Measurements from ENCODE around the gene PPARD.
"Not testable (repeated sequence)": the region's sequence is repeated elsewhere in the genome, so short reads cannot be mapped to it uniquely, and the experiment has no call there.

The PPARD gene

GRCh38 chr6:35413911-35414310, 71.6 kb downstream of the PPARD start:
- no peak for DNase-seq

GRCh38 chr6:35415065-35415891, 72.9 kb downstream of the PPARD start:
- DNase-seq = peak; percentile 83

- no peak for DNase-seq
Observed at GRCh38 chr6:35417979-35418661, 75.8 kb downstream of the PPARD start.

- peak; percentile 48 for DNase-seq
Observed at GRCh38 chr6:35419417-35419816, 77.1 kb downstream of the PPARD start.

GRCh38 chr6:35419961-35420360, 77.6 kb downstream of the PPARD start:
- no peak for DNase-seq

- DNase-seq = no peak
Observed at GRCh38 chr6:35425284-35425683, 82.9 kb downstream of the PPARD start.

- DNase-seq = no peak
Observed at GRCh38 chr6:35426074-35426473, 83.7 kb downstream of the PPARD start.

- DNase-seq = no peak
Observed at GRCh38 chr6:35427435-35427834, 85.1 kb downstream of the PPARD start.

GRCh38 chr6:35427851-35428321, 85.5 kb downstream of the PPARD start:
- no peak for DNase-seq

- DNase-seq = no peak
Observed at GRCh38 chr6:35428421-35429149, 86.2 kb downstream of the PPARD start.

- no peak for DNase-seq
Observed at GRCh38 chr6:35429463-35429862, 87.1 kb downstream of the PPARD start.

- no peak for DNase-seq
Observed at GRCh38 chr6:35432291-35432690, 89.9 kb downstream of the PPARD start.

GRCh38 chr6:35432702-35433101, 90.3 kb downstream of the PPARD start:
- DNase-seq = not testable (repeated sequence)

- DNase-seq = peak; percentile 82
Observed at GRCh38 chr6:35435074-35435837, 92.9 kb downstream of the PPARD start.

GRCh38 chr6:35436071-35436857, 93.9 kb downstream of the PPARD start:
- peak; percentile 45 for DNase-seq

- not testable (repeated sequence) for DNase-seq
Observed at GRCh38 chr6:35438378-35439065, 96.2 kb downstream of the PPARD start.

GRCh38 chr6:35439308-35439707, 97.0 kb downstream of the PPARD start:
- peak; percentile 67 for DNase-seq

GRCh38 chr6:35441205-35441604, 98.8 kb downstream of the PPARD start:
- no peak for DNase-seq

- no peak for DNase-seq
Observed at GRCh38 chr6:35441642-35442041, 99.3 kb downstream of the PPARD start.

GRCh38 chr6:35442693-35443092, 100.3 kb downstream of the PPARD start:
- no peak for DNase-seq

- no peak for DNase-seq
Observed at GRCh38 chr6:35443341-35444030, 101.1 kb downstream of the PPARD start.
